ENCODE results near the gene IGFALS.

Gene IGFALS

GRCh38 chr16:1790261-1790610 lies 3.3 kb downstream of the IGFALS start:
- DNase-seq, result no peak

GRCh38 chr16:1789643-1790045 lies 3.9 kb downstream of the IGFALS start:
- no peak for DNase-seq

- no peak for DNase-seq
These were observed 4.8 kb downstream of the IGFALS start for GRCh38 chr16:1788708-1789100.

GRCh38 chr16:1788095-1788707 lies 5.3 kb downstream of the IGFALS start:
- DNase-seq, result no peak

GRCh38 chr16:1787322-1788094 lies 6.0 kb downstream of the IGFALS start:
- no peak for DNase-seq

GRCh38 chr16:1787056-1787321 lies 6.5 kb downstream of the IGFALS start:
- DNase-seq, result no peak

- DNase-seq, result no peak
These were observed 7.1 kb downstream of the IGFALS start for GRCh38 chr16:1786242-1787055.

- DNase-seq, result no peak
These were observed 7.7 kb downstream of the IGFALS start for GRCh38 chr16:1785846-1786170.

GRCh38 chr16:1784977-1785845 lies 8.3 kb downstream of the IGFALS start:
- DNase-seq, result no peak

- DNase-seq, result peak; percentile 83 to 100 (median 100)
These were observed 10.9 kb downstream of the IGFALS start, which contains the start of the genes NUBP2 and SPSB3 for GRCh38 chr16:1782408-1783264. Gene NUBP2 (plus strand): TSS chr16:1782960. CDS start chr16:1783021, 61 bp downstream. Gene SPSB3 (minus strand): TSS chr16:1782571. CDS start chr16:1781483, 1,088 bp downstream.

GRCh38 chr16:1781758-1782407 lies 11.6 kb downstream of the IGFALS start:
- no peak for DNase-seq

GRCh38 chr16:1781254-1781653 lies 12.3 kb downstream of the IGFALS start:
- no peak for DNase-seq

- DNase-seq, result no peak
These were observed 12.8 kb downstream of the IGFALS start for GRCh38 chr16:1780677-1781072.

- DNase-seq, result peak in 1 of 51 donors; percentile 20
These were observed 13.5 kb downstream of the IGFALS start for GRCh38 chr16:1779741-1780676.

- DNase-seq, result no peak
These were observed 14.2 kb downstream of the IGFALS start for GRCh38 chr16:1779234-1779701.

GRCh38 chr16:1778200-1779179 lies 15.0 kb downstream of the IGFALS start:
- no peak for DNase-seq

GRCh38 chr16:1777375-1778199 lies 15.9 kb downstream of the IGFALS start:
- DNase-seq, result no peak
